Effector memory CD8-positive, alpha-beta T cell (primary cell): ENCODE measurements around the gene FBXL7.

Experiments
- ATAC-seq: fragments of 150-1000 bp; cut with Tn5 transposase; replicated peaks from 2 replicates; pipeline ENCODE4 v1.10.0; 2021; ENCODE audit warnings: mild to moderate bottlenecking, moderate library complexity
- DNase-seq, 3 experiments: peaks; one replicate each; pipeline ENCODE4 v3.0.0; 2021
- H3K27ac Mint-ChIP-seq, 2 donors: one replicate each; pipeline ENCODE4 v1.8.0; 2022; ENCODE audit warnings: mild to moderate bottlenecking in 2 of 2, mixed read lengths in 2 of 2, moderate library complexity in 2 of 2
- H3K27me3 Mint-ChIP-seq, 2 donors: one replicate each; pipeline ENCODE4 v1.8.0; 2022; ENCODE audit warnings: mixed read lengths in 2 of 2
- H3K36me3 Mint-ChIP-seq: one replicate; pipeline ENCODE4 v1.8.0; 2022; ENCODE audit warnings: mild to moderate bottlenecking, moderate library complexity, mixed read lengths; ENCODE audit not compliant: insufficient read depth
- H3K4me1 Mint-ChIP-seq, 2 donors: one replicate each; pipeline ENCODE4 v1.8.0; 2022; ENCODE audit warnings: low read depth in 2 of 2, mixed read lengths in 2 of 2
- H3K4me3 Mint-ChIP-seq, 2 donors: one replicate each; pipeline ENCODE4 v1.8.0; 2022; ENCODE audit warnings: mild to moderate bottlenecking in 2 of 2, mixed read lengths in 2 of 2, moderate library complexity in 2 of 2
- H3K9me3 Mint-ChIP-seq, 2 donors: one replicate each; pipeline ENCODE4 v1.8.0; 2022; ENCODE audit warnings: mixed read lengths in 2 of 2

FBXL7 gene

DNA sequence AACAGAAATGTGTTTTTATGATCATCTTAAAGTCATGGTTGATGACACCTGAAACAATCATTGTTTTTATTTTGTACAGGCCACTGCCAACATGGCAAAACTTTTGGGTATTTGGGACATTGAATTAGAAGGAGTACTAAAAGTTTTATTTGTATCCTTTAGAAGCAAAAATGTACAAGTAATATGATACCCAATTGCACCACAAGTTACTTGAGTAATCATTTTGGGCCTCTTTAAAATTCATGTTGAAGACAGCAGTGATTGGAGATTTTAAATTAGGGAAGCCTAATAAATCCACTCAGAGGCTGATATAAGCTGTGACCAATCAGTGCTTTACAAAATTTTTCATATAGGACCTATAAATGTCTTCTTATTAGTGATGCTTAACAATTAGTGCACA lies 466.7 kb downstream of the FBXL7 start:
- no peak for ATAC-seq
- no peak for DNase-seq
- Mint-ChIP-seq H3K27ac (no peak overlapping the region), H3K4me1 (no peaks in the 10 kb centered on the region), H3K36me3 (no peaks in the 10 kb centered on the region), H3K4me3 (no peak overlapping the region), H3K9me3 (peaks cover 0 to 8% of the 10 kb centered on the region in 2 donors), H3K27me3 (no peaks in the 10 kb centered on the region)

DNA sequence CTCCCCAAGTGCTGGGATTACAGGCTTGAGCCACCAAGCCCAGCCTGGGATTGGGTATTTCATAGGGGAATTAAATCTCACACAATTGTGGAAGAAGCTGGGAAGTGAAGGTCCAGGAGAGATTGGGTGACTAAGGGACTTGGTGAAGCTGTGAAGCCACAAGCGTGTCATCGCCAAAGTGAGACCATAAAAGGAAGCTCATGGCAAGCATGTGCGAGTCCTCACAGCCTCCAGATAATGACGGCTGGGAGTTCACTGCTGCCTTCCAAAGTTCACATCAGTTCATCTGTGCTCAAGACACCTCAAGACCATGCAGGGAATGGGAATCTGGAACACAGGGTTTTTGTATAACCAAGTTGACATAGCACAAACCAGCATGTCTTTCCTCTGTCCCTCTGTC lies 469.0 kb downstream of the FBXL7 start:
- ATAC-seq: no peak
- Mint-ChIP-seq H3K36me3 (no peaks in the 10 kb centered on the region), H3K9me3 (peaks cover 11 to 12% of the 10 kb centered on the region in 2 donors), H3K4me1 (no peaks in the 10 kb centered on the region), H3K27me3 (no peaks in the 10 kb centered on the region), H3K27ac (no peak overlapping the region), H3K4me3 (no peak overlapping the region)
- DNase-seq: no peak

DNA sequence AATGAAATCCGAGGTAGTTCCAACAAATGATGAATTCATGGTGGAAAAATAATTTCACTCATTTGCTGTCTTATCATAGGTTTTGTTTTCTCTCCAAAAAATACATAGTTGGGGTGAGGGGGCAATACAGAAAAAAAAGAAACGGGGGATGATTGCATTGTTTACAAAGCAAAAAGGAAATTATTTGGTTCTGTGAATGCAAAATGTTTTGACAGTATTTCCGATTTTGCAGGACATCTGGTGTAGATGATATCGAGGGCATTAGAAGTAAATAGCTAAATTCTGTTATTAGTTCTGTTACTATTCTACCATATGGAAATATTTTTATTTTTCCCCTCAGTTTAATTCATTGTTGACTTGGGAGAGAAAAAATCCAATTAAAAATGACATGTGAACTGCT lies 477.9 kb downstream of the FBXL7 start:
- Mint-ChIP-seq H3K27ac (no peak overlapping the region), H3K36me3 (no peaks in the 10 kb centered on the region), H3K4me3 (no peak overlapping the region), H3K27me3 (no peaks in the 10 kb centered on the region), H3K9me3 (peaks cover 5 to 7% of the 10 kb centered on the region in 2 donors), H3K4me1 (no peaks in the 10 kb centered on the region)
- DNase-seq (no peak), ATAC-seq (no peak)

GRCh38 chr5:15980835-15981234 lies 480.9 kb downstream of the FBXL7 start:
- no peaks in the 10 kb centered on the region for H3K4me1 Mint-ChIP-seq
- H3K36me3 Mint-ChIP-seq: no peaks in the 10 kb centered on the region
- ATAC-seq (no peak), DNase-seq (no peak)
- H3K9me3 Mint-ChIP-seq: peaks cover 0 to 3% of the 10 kb centered on the region in 2 donors
- no peak overlapping the region for H3K27ac Mint-ChIP-seq
- H3K4me3 Mint-ChIP-seq: no peak overlapping the region
- H3K27me3 Mint-ChIP-seq: no peaks in the 10 kb centered on the region

GRCh38 chr5:15983392-15983791 lies 483.4 kb downstream of the FBXL7 start:
- Mint-ChIP-seq H3K27me3 (no peaks in the 10 kb centered on the region), H3K36me3 (no peaks in the 10 kb centered on the region), H3K27ac (no peak overlapping the region), H3K4me3 (no peak overlapping the region), H3K4me1 (no peaks in the 10 kb centered on the region), H3K9me3 (peaks cover 0 to 4% of the 10 kb centered on the region in 2 donors)
- ATAC-seq (no peak), DNase-seq (no peak)
